D341Med (cell line): ENCODE measurements around the gene HKDC1.
"Not testable (repeated sequence)": the region's sequence is repeated elsewhere in the genome, so short reads cannot be mapped to it uniquely, and the experiment has no call there.

Source experiments
- DNase-seq: peaks from one replicate; pipeline ENCODE4 v3.0.0; 2012; ENCODE audit warnings: low spot score

The HKDC1 gene

GRCh38 chr10:69281507-69282413, 61.6 kb downstream of the HKDC1 start:
- DNase-seq, result no peak

- DNase-seq, result not testable (repeated sequence)
Measured at GRCh38 chr10:69284402-69284801, 64.3 kb downstream of the HKDC1 start.

DNA sequence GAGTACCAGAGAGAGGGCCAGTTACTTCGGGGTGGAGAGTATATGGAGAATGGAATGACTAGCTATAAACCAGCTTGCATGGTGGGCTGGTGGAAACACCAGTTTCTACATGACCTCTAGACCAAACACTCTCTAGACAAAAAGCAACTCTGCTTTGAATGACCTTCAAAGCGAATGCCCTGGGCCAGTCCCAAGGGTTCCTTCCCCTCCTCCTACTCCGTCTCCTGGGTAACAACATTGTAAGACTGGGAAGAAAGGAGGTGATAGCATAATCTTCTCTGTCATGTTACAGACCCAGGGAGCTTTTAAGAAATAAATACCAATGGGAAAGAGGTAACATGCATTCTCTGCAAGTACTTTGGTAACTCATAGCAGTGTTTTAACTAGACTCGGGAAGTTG, 65.6 kb downstream of the HKDC1 start:
- DNase-seq, result no peak

- DNase-seq, result no peak
Measured at GRCh38 chr10:69287181-69287580, 67.0 kb downstream of the HKDC1 start.

DNA sequence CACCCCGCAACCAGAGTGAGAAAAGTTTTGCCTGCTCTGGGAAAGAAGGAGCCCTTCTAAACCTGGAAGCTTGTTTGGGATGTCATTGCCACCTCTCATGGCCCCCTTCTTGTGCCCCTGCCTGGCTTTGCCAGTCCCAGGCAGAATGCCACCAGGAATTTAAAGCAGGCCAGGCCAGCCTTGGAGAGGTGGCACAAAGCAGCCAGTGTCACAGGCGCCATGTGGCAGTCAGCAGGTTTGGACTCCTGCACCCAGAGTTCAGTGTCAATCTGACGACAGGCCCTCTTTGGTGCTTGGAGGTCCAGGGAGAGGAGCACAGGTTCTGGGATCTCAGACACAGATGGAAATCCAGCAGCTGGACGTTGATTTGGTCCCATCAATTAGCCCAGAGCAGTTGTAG, 70.9 kb downstream of the HKDC1 start:
- no peak for DNase-seq

- no peak for DNase-seq
Measured at GRCh38 chr10:69292459-69292858, 72.3 kb downstream of the HKDC1 start.

DNA sequence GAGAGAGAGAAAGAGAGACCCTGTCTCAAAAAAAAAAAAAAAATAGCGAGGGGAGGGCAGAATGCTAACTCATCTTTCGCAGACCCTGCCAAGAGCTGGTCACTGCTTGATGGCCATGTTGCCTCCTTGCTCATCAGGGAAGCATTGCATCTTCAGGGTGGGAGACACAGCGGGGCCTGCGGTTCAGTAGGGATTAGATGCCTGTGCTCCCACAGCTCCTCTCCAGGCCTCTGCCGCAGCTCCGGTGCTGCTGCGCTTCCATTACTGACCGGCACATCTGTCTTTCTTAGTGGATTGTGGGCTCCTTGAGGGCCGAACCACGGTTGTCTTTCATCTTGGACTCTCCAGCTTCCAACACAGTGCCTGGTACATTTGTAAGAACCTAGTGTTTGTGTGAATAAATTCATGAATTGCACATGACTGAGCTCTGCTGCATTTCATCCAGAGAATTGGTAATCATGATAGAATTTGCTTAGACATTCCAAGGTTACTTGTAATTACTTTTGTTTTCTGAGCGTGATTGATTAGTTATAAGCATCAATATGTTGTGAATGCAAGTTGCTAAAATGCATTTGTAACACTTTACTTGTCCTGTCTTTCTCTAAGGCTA, 75.0 kb downstream of the HKDC1 start:
- DNase-seq, result no peak

- DNase-seq, result no peak
Measured at GRCh38 chr10:69303632-69304051, 83.5 kb downstream of the HKDC1 start.

DNA sequence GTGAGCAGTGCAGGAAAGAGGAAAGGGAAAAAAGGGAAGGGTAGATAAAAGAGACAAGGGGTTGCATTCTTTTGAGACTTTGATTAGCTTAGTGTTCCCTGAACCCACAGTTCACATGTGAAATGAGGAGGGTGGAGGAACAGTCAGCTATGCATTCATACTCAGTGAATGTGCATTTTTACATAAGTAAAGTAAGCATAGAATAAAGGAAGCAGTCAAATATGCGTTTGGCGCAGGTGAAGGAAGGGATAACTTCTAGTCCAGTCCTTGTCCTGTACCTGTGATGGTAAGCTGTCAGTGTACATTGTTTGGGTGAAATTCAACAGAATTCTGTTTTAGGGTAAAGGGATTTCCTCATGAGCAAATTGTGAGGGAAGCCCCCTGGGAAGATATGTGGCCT, 86.3 kb downstream of the HKDC1 start:
- DNase-seq, result no peak

GRCh38 chr10:69307434-69307833, 87.3 kb downstream of the HKDC1 start:
- DNase-seq, result no peak

- not testable (repeated sequence) for DNase-seq
Measured at GRCh38 chr10:69308304-69308703, 88.2 kb downstream of the HKDC1 start.

DNA sequence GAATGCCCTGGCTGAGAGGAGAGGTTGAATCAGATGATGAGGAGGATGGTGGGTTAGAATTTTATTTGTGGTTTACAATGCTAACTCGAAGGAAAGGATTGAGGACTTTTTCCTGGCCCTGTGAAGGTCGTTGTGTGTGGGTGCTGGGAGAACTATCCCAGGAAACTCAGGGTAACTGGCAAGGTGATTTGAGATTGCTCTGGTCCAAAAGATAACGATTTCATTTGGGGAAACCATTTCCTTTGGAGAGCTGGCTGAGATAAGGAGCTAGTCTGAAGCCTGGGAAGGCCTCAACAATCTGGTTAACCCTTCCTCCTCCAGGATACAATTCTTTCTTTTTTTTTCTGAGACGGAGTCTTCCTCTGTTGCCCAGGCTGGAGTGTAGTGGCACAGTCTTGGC, 91.2 kb downstream of the HKDC1 start:
- DNase-seq, result no peak

GRCh38 chr10:69312528-69312927, 92.4 kb downstream of the HKDC1 start:
- no peak for DNase-seq

GRCh38 chr10:69315100-69315542, 95.0 kb downstream of the HKDC1 start:
- DNase-seq, result no peak

GRCh38 chr10:69315610-69316312, 95.6 kb downstream of the HKDC1 start:
- no peak for DNase-seq

- DNase-seq, result no peak
Measured at GRCh38 chr10:69316313-69317059, 96.4 kb downstream of the HKDC1 start.
